ENCODE data around the gene PLA2G4A. TPM values are rescaled to one million over a fixed set of nuclear protein-coding genes. Genes with fewer than 3 reads are reported as not detected.

PLA2G4A gene
- total and polyA plus RNA-seq, 9 donors = 1.7 to 19.0 (median 9.0) TPM

- Histone ChIP-seq H3K9me3 (no peaks in the 10 kb centered on the region), H3K27me3 (no peaks in the 10 kb centered on the region), H3K27ac (no peak overlapping the region), H3K4me1 (ENCODE audit: insufficient read depth) (no peaks in the 10 kb centered on the region), H3K4me3 (no peak overlapping the region), H3K36me3 (no peaks in the 10 kb centered on the region)
- TF ChIP-seq, protein P1, sequence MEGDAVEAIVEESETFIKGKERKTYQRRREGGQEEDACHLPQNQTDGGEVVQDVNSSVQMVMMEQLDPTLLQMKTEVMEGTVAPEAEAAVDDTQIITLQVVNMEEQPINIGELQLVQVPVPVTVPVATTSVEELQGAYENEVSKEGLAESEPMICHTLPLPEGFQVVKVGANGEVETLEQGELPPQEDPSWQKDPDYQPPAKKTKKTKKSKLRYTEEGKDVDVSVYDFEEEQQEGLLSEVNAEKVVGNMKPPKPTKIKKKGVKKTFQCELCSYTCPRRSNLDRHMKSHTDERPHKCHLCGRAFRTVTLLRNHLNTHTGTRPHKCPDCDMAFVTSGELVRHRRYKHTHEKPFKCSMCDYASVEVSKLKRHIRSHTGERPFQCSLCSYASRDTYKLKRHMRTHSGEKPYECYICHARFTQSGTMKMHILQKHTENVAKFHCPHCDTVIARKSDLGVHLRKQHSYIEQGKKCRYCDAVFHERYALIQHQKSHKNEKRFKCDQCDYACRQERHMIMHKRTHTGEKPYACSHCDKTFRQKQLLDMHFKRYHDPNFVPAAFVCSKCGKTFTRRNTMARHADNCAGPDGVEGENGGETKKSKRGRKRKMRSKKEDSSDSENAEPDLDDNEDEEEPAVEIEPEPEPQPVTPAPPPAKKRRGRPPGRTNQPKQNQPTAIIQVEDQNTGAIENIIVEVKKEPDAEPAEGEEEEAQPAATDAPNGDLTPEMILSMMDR (IDR thresholded peaks at IDR 0.05) = no peak
- TF ChIP-seq EP300 (IDR thresholded peaks at IDR 0.05) (no peak), POLR2A (IDR thresholded peaks at IDR 0.05) (no peak)
- no peak for DNase-seq
- 89 to 92% (median 91%) methylated on average over 5 of the region's 5 CpGs for WGBS, 3 donors
- intact Hi-C loops (cut with DNase I) = no loop called here
Observed at GRCh38 chr1:186849271-186849671, 20.5 kb downstream of the PLA2G4A start.

DNA sequence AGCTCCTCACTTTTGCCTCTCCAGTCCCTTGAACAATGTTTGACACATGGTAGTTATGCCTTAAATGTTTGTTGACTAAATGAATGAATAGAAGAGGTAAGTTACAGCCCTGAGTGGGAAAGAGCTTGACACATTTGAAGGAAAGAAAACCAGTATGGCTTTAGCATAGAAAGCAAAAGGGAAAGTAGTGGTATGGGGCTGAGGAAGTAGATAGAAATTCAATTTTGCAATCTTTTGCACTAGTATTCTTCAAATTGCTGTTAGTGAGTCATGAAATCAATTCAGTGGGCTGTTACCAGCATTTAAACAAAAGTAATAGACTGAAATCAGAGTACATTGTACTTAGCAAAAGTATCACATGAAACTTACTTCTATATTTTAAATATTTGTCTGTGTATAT lies 21.1 kb downstream of the PLA2G4A start:
- H3K27ac ChIP-seq = no peak overlapping the region
- intact Hi-C loops (cut with DNase I) = no loop called here
- TF ChIP-seq EP300 (IDR thresholded peaks at IDR 0.05) = no peak
- TF ChIP-seq, protein P1 (IDR thresholded peaks at IDR 0.05) = no peak
- TF ChIP-seq POLR2A (IDR thresholded peaks at IDR 0.05) = no peak

DNA sequence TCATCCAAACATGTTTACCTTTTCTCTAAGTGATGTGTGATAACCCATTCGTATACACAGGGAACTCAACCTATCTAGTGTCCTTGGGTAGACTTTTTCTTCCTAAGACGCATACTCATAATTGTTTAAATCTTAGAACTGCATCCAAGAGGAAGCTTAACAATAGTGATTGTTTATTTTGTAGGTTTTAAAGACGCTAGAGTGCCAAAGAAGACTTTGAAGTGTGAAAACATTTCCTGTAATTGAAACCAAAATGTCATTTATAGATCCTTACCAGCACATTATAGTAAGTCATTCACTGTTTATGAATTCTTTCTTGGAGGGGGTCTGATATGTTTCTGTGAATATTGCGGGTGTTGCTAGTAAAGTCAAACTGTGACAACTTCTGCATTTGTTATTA lies 25.4 kb downstream of the PLA2G4A start:
- H3K27me3 ChIP-seq = no peaks in the 10 kb centered on the region
- DNase-seq = no peak
- WGBS, 3 donors = 31 to 43% (median 39%) methylated on average over 4 of the region's 4 CpGs
- TF ChIP-seq POLR2A (IDR thresholded peaks at IDR 0.05) (no peak), EP300 (IDR thresholded peaks at IDR 0.05) (no peak)
- TF ChIP-seq, protein P1 (IDR thresholded peaks at IDR 0.05) = no peak
- H3K9me3 ChIP-seq = no peaks in the 10 kb centered on the region
- no peak overlapping the region for H3K27ac ChIP-seq
- no peaks in the 10 kb centered on the region for H3K36me3 ChIP-seq
- intact Hi-C loops (cut with DNase I) = no loop called here
- no peak overlapping the region for H3K4me3 ChIP-seq
- no peaks in the 10 kb centered on the region for H3K4me1 ChIP-seq (ENCODE audit: insufficient read depth)

More for the DNA sequence above, 21.1 kb downstream of the PLA2G4A start:
- H3K4me1 ChIP-seq (ENCODE audit: insufficient read depth) = no peaks in the 10 kb centered on the region
- no peaks in the 10 kb centered on the region for H3K36me3 ChIP-seq
- no peaks in the 10 kb centered on the region for H3K27me3 ChIP-seq
- no peak overlapping the region for H3K4me3 ChIP-seq
- H3K9me3 ChIP-seq = no peaks in the 10 kb centered on the region
- DNase-seq = no peak

- peak; percentile 35 to 52 (median 46) for DNase-seq
- Histone ChIP-seq H3K27ac (no peak overlapping the region), H3K4me1 (ENCODE audit: insufficient read depth) (no peaks in the 10 kb centered on the region), H3K36me3 (no peaks in the 10 kb centered on the region), H3K9me3 (no peaks in the 10 kb centered on the region), H3K27me3 (no peaks in the 10 kb centered on the region), H3K4me3 (no peak overlapping the region)
- intact Hi-C loops (cut with DNase I) = no loop called here
- TF ChIP-seq POLR2A (IDR thresholded peaks at IDR 0.05) = no peak
- TF ChIP-seq, protein P1 (IDR thresholded peaks at IDR 0.05) = no peak
- no peak for TF ChIP-seq EP300 (IDR thresholded peaks at IDR 0.05)
Observed at GRCh38 chr1:186858923-186859322, 30.2 kb downstream of the PLA2G4A start.

- H3K36me3 ChIP-seq = no peaks in the 10 kb centered on the region
- H3K27ac ChIP-seq = no peak overlapping the region
- 92 to 96% (median 93%) methylated on average over 2 of the region's 2 CpGs for WGBS, 3 donors
- H3K4me3 ChIP-seq = no peak overlapping the region
- H3K9me3 ChIP-seq = no peaks in the 10 kb centered on the region
- intact Hi-C loops (cut with DNase I) = no loop called here
- no peak for DNase-seq
- TF ChIP-seq POLR2A (IDR thresholded peaks at IDR 0.05) (no peak), EP300 (IDR thresholded peaks at IDR 0.05) (no peak)
- TF ChIP-seq, protein P1 (IDR thresholded peaks at IDR 0.05) = no peak
- H3K4me1 ChIP-seq (ENCODE audit: insufficient read depth) = no peaks in the 10 kb centered on the region
- no peaks in the 10 kb centered on the region for H3K27me3 ChIP-seq
Observed at GRCh38 chr1:186859995-186860394, 31.2 kb downstream of the PLA2G4A start.
